WI38 (cell line): Measurements from ENCODE around the gene STUB1.

Experiments
- H3K4me3 ChIP-seq: 2 replicates; pipeline ENCODE4 v1.5.1; 2011; ENCODE audit warnings: low read depth, mild to moderate bottlenecking, control low read depth, low read length
- CTCF ChIP-seq: IDR thresholded peaks from 2 replicates; pipeline ENCODE4 v1.5.1; 2012; ENCODE audit warnings: low read depth, mild to moderate bottlenecking, control low read depth, low read length

STUB1 gene

GRCh38 chr16:718389-718788 lies 38.2 kb downstream of the STUB1 start:
- H3K4me3 ChIP-seq: no peak overlapping the region
- TF ChIP-seq CTCF: no peak

- no peak overlapping the region for H3K4me3 ChIP-seq
- TF ChIP-seq CTCF: no peak
Observed at GRCh38 chr16:718922-719321, 38.7 kb downstream of the STUB1 start.

- TF ChIP-seq CTCF: no peak
- peak overlapping the region; percentile 77 for H3K4me3 ChIP-seq
Observed at GRCh38 chr16:719815-720446, 39.7 kb downstream of the STUB1 start.

- peak overlapping the region; percentile 77 for H3K4me3 ChIP-seq
- 0 out of 2 replicates have a peak, but pooled peaks have one; percentile 10 for TF ChIP-seq CTCF
Observed at GRCh38 chr16:720447-720989, 40.3 kb downstream of the STUB1 start.

- H3K4me3 ChIP-seq: peak within 1 kb of the TSS; percentile 77
Observed at GRCh38 chr16:720990-721764, 41.0 kb downstream of the STUB1 start, which contains the start of gene ANTKMT. Gene ANTKMT (plus strand): TSS chr16:721146. CDS start chr16:721275, 129 bp downstream.

GRCh38 chr16:721765-722540 lies 41.7 kb downstream of the STUB1 start:
- H3K4me3 ChIP-seq: peak overlapping the region; percentile 77
- no peak for TF ChIP-seq CTCF

More at GRCh38 chr16:720990-721764, 41.0 kb downstream of the STUB1 start, which contains the start of gene ANTKMT:
- no peak for TF ChIP-seq CTCF
